Measurements from ENCODE around the gene FTL. TPM values are rescaled to one million over a fixed set of nuclear protein-coding genes. Genes with fewer than 3 reads are reported as not detected.
A peak's percentile ranks its signal among the peaks of the same experiment; 100 is the strongest.
"Not testable (repeated sequence)": the region's sequence is repeated elsewhere in the genome, so short reads cannot be mapped to it uniquely, and the experiment has no call there.

FTL gene
- total RNA-seq, 2 experiments from 2014 or later = 1,110 to 1,123 TPM

DNA sequence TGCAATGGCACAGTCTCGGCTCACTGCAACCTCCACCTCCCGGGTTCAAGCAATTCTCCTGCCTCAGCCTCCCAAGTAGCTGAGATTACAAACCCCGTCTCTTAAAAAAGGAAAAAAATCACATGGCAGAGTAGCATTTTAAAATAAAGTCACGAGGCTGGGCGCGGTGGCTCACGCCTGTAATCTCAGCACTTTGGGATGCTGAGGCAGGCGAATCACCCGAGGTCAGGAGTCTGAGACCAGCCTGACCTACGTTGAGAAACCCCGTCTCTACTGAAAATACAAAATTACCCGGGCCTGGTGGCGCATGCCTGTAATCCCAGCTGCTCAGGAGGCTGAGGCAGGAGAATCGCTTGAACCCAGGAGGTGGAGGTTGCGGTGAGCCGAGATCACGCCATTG is 37.4 kb upstream of the FTL start:
- POLR2A ChIA-PET = interaction anchor here (0.7 to 1.2 kb wide), 3 partner anchors 25 to 118 kb away, joined by 3 read pairs; no protein-coding TSS in a partner anchor

DNA sequence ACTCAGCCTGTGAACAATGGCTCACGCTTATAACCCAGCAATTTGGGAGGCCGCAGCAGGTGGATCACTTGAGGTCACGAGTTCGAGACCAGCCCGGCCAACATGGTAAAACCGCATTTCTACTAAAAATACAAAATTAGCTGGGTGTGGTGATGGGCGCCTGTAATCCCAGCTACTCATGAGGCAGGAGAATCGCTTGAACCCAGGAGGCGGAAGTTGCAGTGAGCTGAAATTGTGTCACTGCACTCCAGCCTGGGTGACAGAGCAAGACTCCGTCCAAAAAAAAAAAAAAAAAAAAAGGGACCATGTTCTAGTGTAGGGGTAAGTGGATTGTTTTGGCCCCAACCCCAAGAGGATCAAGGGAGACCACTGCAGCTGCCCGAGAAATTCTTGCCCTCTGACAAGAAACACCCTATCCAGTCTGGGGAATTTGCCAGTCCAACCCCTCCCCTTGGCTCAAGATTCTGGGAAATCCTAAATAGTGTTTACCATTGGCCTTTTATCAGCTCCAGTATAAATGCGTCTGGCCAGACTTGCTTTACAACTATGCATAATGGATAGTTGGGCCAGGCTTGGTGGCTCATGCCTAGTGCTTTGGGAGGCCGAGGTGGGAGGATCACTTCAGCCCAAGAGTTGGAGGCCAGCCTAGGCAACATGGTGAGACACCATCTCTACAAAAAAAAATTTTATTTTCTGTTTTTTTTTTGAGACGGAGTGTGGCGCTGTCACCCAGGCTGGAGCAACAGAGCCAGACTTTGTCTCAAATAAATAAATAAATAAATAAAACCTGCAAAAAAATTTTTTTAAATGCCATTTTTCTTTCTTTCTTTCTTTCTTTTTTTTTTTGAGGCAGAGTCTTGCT is 36.7 kb upstream of the FTL start:
- CTCF ChIA-PET = interaction anchor here (1.0 to 1.5 kb wide), 2 partner anchors 42 to 65 kb away, joined by 3 to 5 read pairs; partner anchors contain the start of genes GYS1 and RUVBL2
- POLR2A ChIA-PET = interaction anchor here (0.8 to 1.2 kb wide), 2 partner anchors 25 to 42 kb away, joined by 3 read pairs; no protein-coding TSS in a partner anchor
- peaks cover 12% of the 10 kb centered on the region for H3K4me1 Mint-ChIP-seq

More for the DNA sequence above, 37.4 kb upstream of the FTL start:
- not testable (repeated sequence) for H3K4me3 Mint-ChIP-seq; H3K27ac Mint-ChIP-seq; H3K4me1 Mint-ChIP-seq; DNase-seq; H3K36me3 Mint-ChIP-seq (ENCODE audit: low read depth); H3K9me3 Mint-ChIP-seq; H3K27me3 Mint-ChIP-seq
- CTCF ChIA-PET = interaction anchor here (1.0 to 1.5 kb wide), 2 partner anchors 43 to 66 kb away, joined by 3 to 5 read pairs; partner anchors contain the start of genes GYS1 and RUVBL2

DNA sequence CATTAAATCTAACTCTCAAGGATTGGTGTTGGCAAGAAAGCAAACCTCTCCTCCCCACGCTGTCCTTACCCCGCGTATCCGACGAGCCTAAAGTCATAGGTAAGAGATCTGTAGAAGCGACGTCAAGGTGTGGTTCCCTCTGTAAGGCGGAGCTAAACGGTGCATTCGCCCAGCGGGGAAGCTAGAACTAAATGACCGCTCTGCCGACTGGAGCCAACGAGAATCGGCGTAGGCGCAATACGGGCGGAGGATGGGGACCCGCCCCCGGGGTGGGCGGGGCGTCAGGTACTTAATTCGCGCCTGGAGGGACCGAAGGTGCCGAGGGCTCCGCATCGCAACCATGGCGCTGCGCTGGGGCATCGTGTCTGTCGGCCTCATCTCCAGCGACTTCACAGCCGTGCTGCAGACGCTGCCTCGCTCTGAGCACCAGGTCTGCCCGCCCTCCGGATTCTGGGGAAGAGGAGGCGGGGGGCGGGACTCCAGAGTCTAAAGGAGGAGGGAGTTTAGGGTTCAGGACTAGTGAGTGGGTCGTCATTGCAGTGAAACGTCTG is 31.7 kb upstream of the FTL start, which contains the start of gene DHDH:
Gene DHDH (plus strand): TSS at position 318 of the 551 bp plus-strand sequence. CDS start 23 bp downstream, at position 341.
- Mint-ChIP-seq H3K4me1 (peaks cover 20% of the 10 kb centered on the region), H3K9me3 (no peaks in the 10 kb centered on the region), H3K36me3 (ENCODE audit: low read depth) (peaks cover 2% of the 10 kb centered on the region), H3K4me3 (peak within 1 kb of the TSS; percentile 75), H3K27me3 (peaks cover 3% of the 10 kb centered on the region), H3K27ac (peak within 1 kb of the TSS; percentile 36)
- ChIA-PET POLR2A (interaction anchor here (0.7 to 1.9 kb wide), 9 partner anchors 18 to 127 kb away, joined by 3 to 16 read pairs (median 4); partner anchors contain the start of genes BAX, GYS1, NUCB1 and PPP1R15A), CTCF (interaction anchor here (1.2 to 2.2 kb wide), 8 partner anchors 33 to 138 kb away, joined by 3 to 13 read pairs (median 5); partner anchors contain the start of genes GYS1, NUCB1 and RUVBL2)
- DNase-seq = peak; percentile 88

More for the DNA sequence above, 36.7 kb upstream of the FTL start:
- peaks cover 3% of the 10 kb centered on the region for H3K27me3 Mint-ChIP-seq
- no peaks in the 10 kb centered on the region for H3K9me3 Mint-ChIP-seq
- DNase-seq = no peak
- no peak overlapping the region for H3K27ac Mint-ChIP-seq
- no peak overlapping the region for H3K4me3 Mint-ChIP-seq
- H3K36me3 Mint-ChIP-seq (ENCODE audit: low read depth) = no peaks in the 10 kb centered on the region

DNA sequence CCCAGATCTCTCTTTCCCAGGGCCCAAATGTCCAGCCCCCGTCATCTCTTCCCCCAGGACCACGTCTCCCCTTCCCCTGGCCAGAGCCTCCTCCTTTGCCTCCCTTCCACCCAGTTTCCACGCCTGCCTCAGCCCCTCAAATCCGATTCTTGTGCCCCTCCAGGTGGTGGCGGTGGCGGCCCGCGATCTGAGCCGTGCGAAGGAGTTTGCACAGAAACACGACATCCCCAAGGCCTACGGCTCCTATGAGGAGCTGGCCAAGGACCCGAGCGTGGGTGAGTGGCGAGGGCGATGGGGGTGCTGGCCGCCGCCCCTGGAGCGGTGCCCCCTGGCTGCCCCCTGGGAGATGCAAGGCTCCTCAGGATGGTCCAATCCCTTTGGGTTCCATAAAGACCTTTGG is 30.3 kb upstream of the FTL start:
- Mint-ChIP-seq H3K27ac (no peak overlapping the region), H3K9me3 (no peaks in the 10 kb centered on the region), H3K4me1 (peaks cover 20% of the 10 kb centered on the region), H3K4me3 (no peak overlapping the region), H3K36me3 (ENCODE audit: low read depth) (peaks cover 2% of the 10 kb centered on the region), H3K27me3 (peaks cover 3% of the 10 kb centered on the region)
- no peak for DNase-seq
- CTCF ChIA-PET = no interaction called here
- POLR2A ChIA-PET = no interaction called here

DNA sequence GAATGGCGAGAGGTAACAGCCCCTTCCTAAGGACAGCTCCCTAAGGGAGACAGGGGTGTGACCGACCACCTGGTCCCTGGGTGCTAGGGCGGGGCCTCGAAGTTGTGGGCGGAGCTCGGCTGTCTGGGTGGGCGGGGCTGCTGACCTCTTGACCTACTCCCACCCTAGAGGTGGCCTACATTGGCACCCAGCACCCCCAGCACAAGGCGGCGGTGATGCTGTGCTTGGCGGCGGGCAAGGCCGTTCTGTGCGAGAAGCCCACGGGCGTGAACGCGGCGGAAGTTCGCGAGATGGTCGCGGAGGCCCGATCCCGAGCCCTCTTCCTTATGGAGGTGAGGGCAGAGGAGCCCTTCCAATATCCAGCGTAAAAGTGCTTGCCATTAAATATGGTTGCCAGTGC is 29.2 kb upstream of the FTL start:
- CTCF ChIA-PET = interaction anchor here (0.6 to 0.7 kb wide), 4 partner anchors 14 to 258 kb away, joined by 3 to 4 read pairs (median 3); no protein-coding TSS in a partner anchor

DNA sequence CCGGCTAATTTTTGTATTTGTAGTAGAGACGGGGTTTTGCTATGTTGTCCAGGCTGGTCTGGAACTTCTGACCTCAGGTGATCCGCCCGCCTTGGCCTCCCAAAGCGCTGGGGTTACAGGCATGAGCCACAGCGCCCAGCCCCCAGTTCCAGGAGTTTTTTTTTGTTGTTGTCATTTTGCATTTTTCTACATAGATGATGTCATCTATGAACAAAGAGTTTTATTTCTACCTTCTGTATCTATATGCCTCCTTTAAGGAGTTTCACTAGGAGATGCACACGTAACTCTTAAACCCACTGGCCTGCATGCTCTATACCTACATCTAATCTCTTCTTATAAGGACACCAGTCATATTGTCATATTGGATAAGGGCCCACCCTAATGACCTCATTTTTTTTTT is 26.9 kb upstream of the FTL start:
- no peak for DNase-seq
- H3K9me3 Mint-ChIP-seq = peaks cover 2% of the 10 kb centered on the region
- H3K36me3 Mint-ChIP-seq (ENCODE audit: low read depth) = peaks cover 8% of the 10 kb centered on the region
- H3K27me3 Mint-ChIP-seq = peaks cover 1% of the 10 kb centered on the region
- ChIA-PET CTCF (no interaction called here), POLR2A (no interaction called here)
- H3K27ac Mint-ChIP-seq = no peak overlapping the region
- no peak overlapping the region for H3K4me3 Mint-ChIP-seq
- peaks cover 16% of the 10 kb centered on the region for H3K4me1 Mint-ChIP-seq

More for the DNA sequence above, 29.2 kb upstream of the FTL start:
- Mint-ChIP-seq H3K27ac (no peak overlapping the region), H3K4me1 (peaks cover 20% of the 10 kb centered on the region), H3K27me3 (peaks cover 3% of the 10 kb centered on the region), H3K9me3 (peaks cover 2% of the 10 kb centered on the region), H3K4me3 (no peak overlapping the region), H3K36me3 (ENCODE audit: low read depth) (peaks cover 2% of the 10 kb centered on the region)
- POLR2A ChIA-PET = no interaction called here
- no peak for DNase-seq

DNA sequence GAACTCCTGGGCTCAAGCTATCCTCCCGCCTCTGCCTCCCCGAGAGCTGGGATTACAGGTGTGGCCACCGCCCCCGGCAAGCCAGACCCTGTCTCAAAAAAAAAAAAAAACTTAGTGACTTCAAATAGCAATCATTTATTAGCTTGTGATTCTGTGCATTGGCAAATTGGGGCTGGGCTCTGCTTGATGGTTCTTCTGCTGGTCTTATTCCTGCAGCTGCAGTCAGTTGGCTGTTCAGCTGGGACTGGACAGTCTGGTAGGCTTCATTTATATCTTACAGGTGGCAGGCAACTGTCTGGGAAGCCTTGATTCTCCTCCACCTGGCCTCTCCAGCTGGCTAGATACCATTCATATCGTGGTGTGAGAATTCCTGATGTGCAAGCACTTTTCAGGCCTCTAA is 24.2 kb upstream of the FTL start:
- no peaks in the 10 kb centered on the region for H3K27me3 Mint-ChIP-seq
- DNase-seq = no peak
- POLR2A ChIA-PET = interaction anchor here (0.7 kb wide), 1 partner anchor 40 kb away, joined by 3 read pairs; no protein-coding TSS in a partner anchor
- peaks cover 8% of the 10 kb centered on the region for H3K36me3 Mint-ChIP-seq (ENCODE audit: low read depth)
- no peak overlapping the region for H3K4me3 Mint-ChIP-seq
- H3K9me3 Mint-ChIP-seq = peaks cover 2% of the 10 kb centered on the region
- peaks cover 2% of the 10 kb centered on the region for H3K4me1 Mint-ChIP-seq
- no peak overlapping the region for H3K27ac Mint-ChIP-seq
- CTCF ChIA-PET = interaction anchor here (1.0 to 1.2 kb wide), 2 partner anchors 53 to 77 kb away, joined by 3 read pairs; partner anchors contain the start of gene RUVBL2

DNA sequence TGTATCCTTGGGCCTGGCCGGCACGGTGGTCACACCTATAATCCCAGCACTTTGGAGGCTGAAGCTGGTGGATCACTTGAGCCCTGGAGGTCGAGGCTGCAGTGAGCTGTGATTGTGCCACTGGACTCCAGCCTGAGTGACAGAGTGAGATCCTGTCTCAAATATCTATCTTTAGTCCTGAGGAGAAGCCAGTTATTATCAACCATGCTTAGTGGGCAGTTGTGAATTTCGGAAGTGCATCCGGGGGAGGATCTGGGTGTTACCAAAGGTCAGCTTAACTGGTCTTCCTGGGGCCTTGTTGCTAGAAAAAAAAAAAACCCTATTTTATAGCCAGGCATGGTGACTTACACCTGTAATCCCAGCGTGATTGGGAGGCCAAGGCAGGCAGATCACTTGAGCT is 22.0 kb upstream of the FTL start:
- POLR2A ChIA-PET = interaction anchor here (0.7 kb wide), 1 partner anchor 69 kb away, joined by 4 read pairs; no protein-coding TSS in a partner anchor

DNA sequence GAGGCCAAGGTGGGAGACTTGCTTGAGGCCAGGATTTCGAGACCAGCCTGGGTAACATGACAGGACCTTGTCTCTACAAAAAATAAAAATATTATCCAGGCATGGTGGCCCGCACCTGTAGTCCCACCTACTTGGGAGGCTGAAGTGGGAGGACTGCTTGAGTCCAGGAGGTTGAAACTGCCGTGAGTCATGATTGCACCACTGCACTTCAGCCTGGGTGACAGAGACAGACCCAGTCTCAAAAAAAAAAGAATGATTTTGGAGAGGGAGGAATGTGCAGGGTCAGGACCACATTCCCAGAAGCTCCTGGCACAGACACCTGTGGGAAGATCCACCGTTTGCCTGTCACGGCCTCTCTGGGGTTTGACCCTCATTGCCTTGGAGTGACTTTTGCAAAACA is 19.7 kb upstream of the FTL start:
- ChIA-PET CTCF (no interaction called here), POLR2A (no interaction called here)
- H3K4me1 Mint-ChIP-seq = no peaks in the 10 kb centered on the region

More for the DNA sequence above, 22.0 kb upstream of the FTL start:
- Mint-ChIP-seq H3K4me1 (no peaks in the 10 kb centered on the region), H3K9me3 (peaks cover 8% of the 10 kb centered on the region), H3K36me3 (ENCODE audit: low read depth) (peaks cover 8% of the 10 kb centered on the region), H3K27me3 (no peaks in the 10 kb centered on the region), H3K4me3 (no peak overlapping the region), H3K27ac (no peak overlapping the region)
- DNase-seq = no peak
- CTCF ChIA-PET = interaction anchor here (1.4 to 1.5 kb wide), 2 partner anchors 11 to 256 kb away, joined by 5 to 6 read pairs; partner anchors contain the start of gene BAX

DNA sequence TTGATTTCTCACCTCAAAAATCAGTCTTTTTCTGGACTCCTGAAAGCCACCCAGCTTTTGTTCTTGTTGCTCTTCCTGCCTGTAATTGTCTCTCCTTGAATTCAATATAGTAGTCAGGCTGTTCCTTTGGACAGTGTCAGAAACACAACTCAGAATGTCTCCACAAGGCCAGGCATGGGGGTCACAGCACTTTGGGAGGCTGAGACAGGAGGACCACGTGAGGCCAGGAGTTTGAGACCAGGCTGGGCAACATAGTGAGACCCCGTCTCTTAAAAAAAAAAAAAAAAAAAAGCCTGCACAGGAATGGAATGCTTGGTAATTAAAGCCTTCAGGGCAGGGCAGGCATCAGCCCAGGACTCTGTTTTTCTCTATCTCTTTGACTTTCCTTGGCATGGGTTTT is 19.3 kb upstream of the FTL start:
- peaks cover 8% of the 10 kb centered on the region for H3K36me3 Mint-ChIP-seq (ENCODE audit: low read depth)
- ChIA-PET POLR2A (no interaction called here), CTCF (no interaction called here)
- no peak overlapping the region for H3K27ac Mint-ChIP-seq
- H3K4me1 Mint-ChIP-seq = no peaks in the 10 kb centered on the region
- H3K9me3 Mint-ChIP-seq = peaks cover 9% of the 10 kb centered on the region
- H3K27me3 Mint-ChIP-seq = no peaks in the 10 kb centered on the region
- no peak overlapping the region for H3K4me3 Mint-ChIP-seq
- DNase-seq = no peak

More for the DNA sequence above, 19.7 kb upstream of the FTL start:
- DNase-seq = no peak
- H3K9me3 Mint-ChIP-seq = peaks cover 11% of the 10 kb centered on the region
- H3K27me3 Mint-ChIP-seq = no peaks in the 10 kb centered on the region
- H3K4me3 Mint-ChIP-seq = no peak overlapping the region
- peaks cover 8% of the 10 kb centered on the region for H3K36me3 Mint-ChIP-seq (ENCODE audit: low read depth)
- H3K27ac Mint-ChIP-seq = no peak overlapping the region

DNA sequence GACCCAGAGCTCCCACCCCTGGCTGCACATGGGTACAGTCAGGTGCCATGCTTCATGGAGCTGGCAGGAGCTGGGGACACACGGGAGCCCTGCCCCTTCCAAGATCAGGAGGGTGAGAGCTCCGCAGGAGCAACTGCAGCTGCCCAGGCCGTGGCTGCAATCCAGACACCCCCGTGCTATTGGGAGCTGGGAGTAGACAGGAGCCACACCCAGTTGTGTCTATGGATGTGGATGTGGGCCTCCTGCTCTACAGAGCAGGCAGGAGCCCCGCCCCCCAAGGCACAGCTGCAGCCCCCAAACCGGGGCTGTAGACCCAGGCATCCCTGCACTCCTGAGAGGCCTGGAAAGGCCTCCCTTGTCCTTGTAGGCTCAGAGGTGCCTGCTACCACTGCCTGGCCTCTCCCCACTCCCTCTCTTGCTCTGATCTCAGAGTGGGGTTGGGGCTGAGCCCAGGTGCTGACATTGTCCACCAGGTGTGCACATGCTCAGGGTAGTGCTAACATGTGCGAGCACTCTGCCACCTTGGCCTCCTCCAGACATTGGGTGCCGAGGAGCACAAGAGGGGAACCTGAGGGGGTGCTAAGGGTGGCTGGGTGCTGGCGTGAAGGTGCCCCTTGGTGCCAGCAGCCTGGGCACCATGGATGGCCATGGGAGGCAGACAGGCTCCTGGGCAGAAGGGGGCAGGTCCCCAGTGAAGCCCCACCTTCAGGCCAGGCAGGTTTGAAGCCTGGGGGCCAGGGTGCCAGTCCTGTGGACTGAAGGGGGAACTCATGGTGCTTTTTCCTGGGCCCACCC is 18.4 kb upstream of the FTL start:
- no peak for DNase-seq
- CTCF ChIA-PET = no interaction called here
- no peak overlapping the region for H3K27ac Mint-ChIP-seq
- no peaks in the 10 kb centered on the region for H3K4me1 Mint-ChIP-seq
- POLR2A ChIA-PET = no interaction called here
- no peaks in the 10 kb centered on the region for H3K27me3 Mint-ChIP-seq
- H3K4me3 Mint-ChIP-seq = no peak overlapping the region
- H3K9me3 Mint-ChIP-seq = peaks cover 9% of the 10 kb centered on the region
- peaks cover 3% of the 10 kb centered on the region for H3K36me3 Mint-ChIP-seq (ENCODE audit: low read depth)

DNA sequence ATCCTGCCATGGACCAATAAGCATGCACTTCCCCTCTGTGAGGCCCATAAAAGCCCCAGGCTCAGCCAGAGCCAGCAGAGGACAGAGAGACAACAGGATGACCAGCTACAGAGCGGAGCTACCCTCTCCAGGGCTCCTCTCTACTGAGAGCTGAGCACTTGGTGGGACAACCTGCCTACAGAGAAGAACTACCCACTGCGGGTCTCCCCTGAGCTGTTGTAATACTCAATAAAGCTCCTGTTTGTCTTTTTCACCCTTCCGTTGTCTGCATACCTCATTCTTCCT is 17.9 kb upstream of the FTL start:
- Mint-ChIP-seq H3K27ac (no peak overlapping the region), H3K9me3 (peaks cover 9% of the 10 kb centered on the region), H3K27me3 (no peaks in the 10 kb centered on the region), H3K36me3 (ENCODE audit: low read depth) (peaks cover 3% of the 10 kb centered on the region), H3K4me3 (no peak overlapping the region), H3K4me1 (no peaks in the 10 kb centered on the region)
- DNase-seq = no peak
- ChIA-PET POLR2A (no interaction called here), CTCF (no interaction called here)

Measured in activated CD4-positive, alpha-beta memory T cell treated with anti-CD3 and anti-CD28 coated beads, Interleukin-2, amount 10 ng/mL, durations not matched to agents 7 days and 5 days (primary cell).